Lung microvascular endothelial cell (primary cell): ENCODE data around the gene NOSTRIN. TPM values are rescaled to one million over a fixed set of nuclear protein-coding genes. Genes with fewer than 3 reads are reported as not detected.

Experiments used
- total RNA-seq: library from RNA; depleted of rRNA; stranded (reverse); fragments of >200 nt; gene quantifications from 2 replicates; pipeline ENCODE4 v1.2.1, GENCODE V29; 2014

Gene NOSTRIN
- total RNA-seq, 1 donor from 2014 or later: 0.40 TPM

Other genes starting within 250 kb of the NOSTRIN start
- gene SPC25, start 87.8 kb downstream of the NOSTRIN start, total RNA-seq: 0.79 and 2.8 TPM in 2 replicates
- not detected in 2 replicates for gene G6PC2, start 98.7 kb downstream of the NOSTRIN start, total RNA-seq
- gene ABCB11, start 228.7 kb downstream of the NOSTRIN start, total RNA-seq: under 0.01 TPM in 1 of 2 replicates, not detected in the other